Endothelial cell of umbilical vein (primary cell): Measurements from ENCODE around the gene ATP5PO.

ENCODE experiments used
- EZH2 ChIP-seq: IDR thresholded peaks from 2 replicates; pipeline ENCODE4 v1.6.1; 2012; ENCODE audit warnings: borderline replicate concordance, low read depth, mild to moderate bottlenecking, moderate library complexity, low read length, inconsistent platforms; ENCODE audit not compliant: severe bottlenecking
- FOS ChIP-seq: IDR thresholded peaks from 2 replicates; pipeline ENCODE4 v1.6.1; 2011; ENCODE audit warnings: mild to moderate bottlenecking, low read length, moderate library complexity, borderline replicate concordance; ENCODE audit not compliant: insufficient read depth
- MYC ChIP-seq: IDR thresholded peaks from one replicate; pipeline ENCODE4 v1.6.1; 2011; ENCODE audit warnings: mild to moderate bottlenecking, low read depth, low read length
- POLR2A ChIP-seq: IDR thresholded peaks from 2 replicates; pipeline ENCODE4 v1.6.1; 2012; ENCODE audit warnings: low read depth, mild to moderate bottlenecking, control low read depth, low read length
- POLR2AphosphoS5 ChIP-seq: IDR thresholded peaks from 2 replicates; pipeline ENCODE4 v1.6.1; 2012; ENCODE audit warnings: low read depth, mild to moderate bottlenecking, control low read depth, low read length, moderate library complexity; ENCODE audit not compliant: insufficient read depth
- TF ChIP-seq, protein P1 (sequence below), 2 donors: IDR thresholded peaks; 1 replicate in 1 of 2; 2 replicates in 1 of 2; pipeline ENCODE4 v1.5.1; 2011; ENCODE audit warnings: low read length in 2 of 2, mild to moderate bottlenecking in 2 of 2, moderate library complexity in 2 of 2, control low read depth in 1 of 2, inconsistent platforms in 1 of 2, low read depth in 1 of 2; ENCODE audit not compliant: insufficient read depth in 1 of 2; ENCODE audit errors: extremely low read depth in 1 of 2

DNA sequence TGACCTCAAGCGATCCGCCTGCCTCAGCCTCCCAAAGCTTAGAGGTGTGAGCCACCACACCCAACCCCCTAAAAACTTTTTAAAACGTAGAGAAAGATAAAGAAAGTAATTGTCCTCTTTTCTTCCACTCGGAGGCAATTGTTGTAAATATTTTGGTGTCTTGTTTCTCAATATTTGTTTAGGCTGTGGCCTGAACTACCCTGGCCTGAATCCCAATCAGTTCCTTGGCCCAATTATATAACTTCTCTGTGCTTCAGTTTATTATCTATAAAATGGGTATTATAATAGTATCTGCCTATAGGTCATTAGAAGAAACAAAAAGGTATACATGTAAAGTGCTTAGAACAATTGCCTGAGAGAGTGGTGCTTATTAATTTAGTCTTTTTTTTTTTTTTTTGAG, 1.8 kb upstream of the ATP5PO start:
- no peak for TF ChIP-seq POLR2A
- TF ChIP-seq, protein P1, sequence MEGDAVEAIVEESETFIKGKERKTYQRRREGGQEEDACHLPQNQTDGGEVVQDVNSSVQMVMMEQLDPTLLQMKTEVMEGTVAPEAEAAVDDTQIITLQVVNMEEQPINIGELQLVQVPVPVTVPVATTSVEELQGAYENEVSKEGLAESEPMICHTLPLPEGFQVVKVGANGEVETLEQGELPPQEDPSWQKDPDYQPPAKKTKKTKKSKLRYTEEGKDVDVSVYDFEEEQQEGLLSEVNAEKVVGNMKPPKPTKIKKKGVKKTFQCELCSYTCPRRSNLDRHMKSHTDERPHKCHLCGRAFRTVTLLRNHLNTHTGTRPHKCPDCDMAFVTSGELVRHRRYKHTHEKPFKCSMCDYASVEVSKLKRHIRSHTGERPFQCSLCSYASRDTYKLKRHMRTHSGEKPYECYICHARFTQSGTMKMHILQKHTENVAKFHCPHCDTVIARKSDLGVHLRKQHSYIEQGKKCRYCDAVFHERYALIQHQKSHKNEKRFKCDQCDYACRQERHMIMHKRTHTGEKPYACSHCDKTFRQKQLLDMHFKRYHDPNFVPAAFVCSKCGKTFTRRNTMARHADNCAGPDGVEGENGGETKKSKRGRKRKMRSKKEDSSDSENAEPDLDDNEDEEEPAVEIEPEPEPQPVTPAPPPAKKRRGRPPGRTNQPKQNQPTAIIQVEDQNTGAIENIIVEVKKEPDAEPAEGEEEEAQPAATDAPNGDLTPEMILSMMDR (IDR thresholded peaks at IDR 0.05; ENCODE audit: extremely low read depth in 1 of 2, insufficient read depth in 1 of 2, low read depth in 1 of 2, low read length in 2 of 2) = no peak
- TF ChIP-seq EZH2 = no peak
- no peak for TF ChIP-seq POLR2AphosphoS5
- no peak for TF ChIP-seq MYC
- no peak for TF ChIP-seq FOS
